C4-2B (cell line): ENCODE measurements around the gene PBRM1.

Source experiments
- CTCF ChIP-seq: fragments of 450-650 bp; conservative IDR thresholded peaks from 2 replicates; pipeline ENCODE4 v1.5.1; 2017; ENCODE audit warnings: mild to moderate bottlenecking
- ZFX ChIP-seq: fragments of 450-650 bp; IDR thresholded peaks from 2 replicates; pipeline ENCODE4 v1.6.1; 2017

GRCh38 chr3:52649461-52650210 is 36.1 kb downstream of the PBRM1 start:
- TF ChIP-seq CTCF, result no peak
- no peak for TF ChIP-seq ZFX
